Loucy (cell line): Measurements from ENCODE around the gene RGS7BP.

Experiments
- H2AFZ ChIP-seq: fragments of 200-600 bp; sonication (generic); 2 replicates; pipeline ENCODE4 v1.6.0; 2016; ENCODE audit warnings: antibody characterized with exemption, mild to moderate bottlenecking, low read length, moderate library complexity
- H3F3A ChIP-seq: fragments of 200-600 bp; 2 replicates; pipeline ENCODE4 v1.6.0; 2016; ENCODE audit warnings: antibody characterized with exemption, low read depth, mild to moderate bottlenecking
- H3K27me3 ChIP-seq: fragments of 200-600 bp; sonication (generic); 2 replicates; pipeline ENCODE4 v1.6.1; 2014; ENCODE audit warnings: low read length, mild to moderate bottlenecking; ENCODE audit not compliant: insufficient read depth, poor library complexity, severe bottlenecking
- H3K36me3 ChIP-seq: fragments of 200-600 bp; sonication (generic); 2 replicates; pipeline ENCODE4 v1.6.1; 2016; ENCODE audit warnings: low read length; ENCODE audit not compliant: insufficient read depth
- H3K4me1 ChIP-seq: fragments of 200-600 bp; sonication (generic); 2 replicates; pipeline ENCODE4 v1.5.1; 2014; ENCODE audit warnings: low read length, mild to moderate bottlenecking; ENCODE audit not compliant: insufficient read depth, poor library complexity, severe bottlenecking
- H3K4me2 ChIP-seq: fragments of 200-600 bp; sonication (generic); 2 replicates; pipeline ENCODE4 v1.6.0; 2014; ENCODE audit warnings: antibody characterized with exemption, low read length, low read depth, mild to moderate bottlenecking; ENCODE audit not compliant: poor library complexity, severe bottlenecking
- H3K4me3 ChIP-seq: fragments of 200-600 bp; sonication (generic); 2 replicates; pipeline ENCODE4 v1.5.1; 2014; ENCODE audit warnings: low read length, mild to moderate bottlenecking, mixed read lengths; ENCODE audit not compliant: poor library complexity, severe bottlenecking
- H3K79me2 ChIP-seq: fragments of 200-600 bp; sonication (generic); 2 replicates; pipeline ENCODE4 v1.6.1; 2014; ENCODE audit warnings: low read length; ENCODE audit not compliant: insufficient read depth
- H3K9ac ChIP-seq: fragments of 200-600 bp; sonication (generic); 2 replicates; pipeline ENCODE4 v1.6.0; 2014; ENCODE audit warnings: mild to moderate bottlenecking, low read depth, low read length, moderate library complexity; ENCODE audit not compliant: poor library complexity, severe bottlenecking
- H3K9me2 ChIP-seq: fragments of 200-600 bp; sonication (generic); replicated peaks from 2 replicates; pipeline ENCODE4 v1.6.1; 2016; ENCODE audit warnings: low read depth, low read length, mixed read lengths
- H3K9me3 ChIP-seq: fragments of 200-600 bp; sonication (generic); 2 replicates; pipeline ENCODE4 v1.6.1; 2014; ENCODE audit warnings: mild to moderate bottlenecking, antibody characterized with exemption, low read length, low read depth; ENCODE audit not compliant: insufficient read depth
- H4K20me1 ChIP-seq: fragments of 200-600 bp; sonication (generic); 2 replicates; pipeline ENCODE4 v1.6.0; 2014; ENCODE audit warnings: antibody characterized with exemption, low read length, mild to moderate bottlenecking; ENCODE audit not compliant: insufficient read depth, poor library complexity, severe bottlenecking
- EZH2phosphoT487 ChIP-seq: fragments of 200-600 bp; IDR thresholded peaks from 2 replicates; pipeline ENCODE4 v1.6.1; 2018; ENCODE audit warnings: antibody characterized with exemption, mild to moderate bottlenecking, moderate library complexity, borderline replicate concordance
- TF ChIP-seq, protein P1 (sequence below): fragments of 200-600 bp; sonication (generic); conservative IDR thresholded peaks from 2 replicates; pipeline ENCODE4 v1.5.1; 2014; ENCODE audit warnings: mild to moderate bottlenecking, antibody characterized with exemption, low read length

The RGS7BP gene

DNA sequence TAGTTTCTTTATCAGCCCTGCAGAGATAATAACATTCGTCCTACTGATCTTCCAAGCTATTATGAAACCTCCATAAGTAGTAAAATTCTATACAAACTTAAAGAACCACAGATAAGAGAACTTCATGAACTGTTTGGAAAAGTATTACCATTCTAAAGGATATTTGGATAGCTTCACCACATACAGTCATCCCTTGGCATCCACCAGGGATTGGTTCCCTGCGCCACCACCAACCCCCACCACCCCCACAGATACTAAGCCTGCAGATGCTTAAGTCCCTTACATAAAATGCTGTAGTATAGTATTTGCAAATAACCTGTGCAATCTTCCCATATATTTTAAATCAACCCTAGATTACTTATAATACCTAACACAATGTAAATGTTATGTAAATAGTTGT, 123.1 kb downstream of the RGS7BP start:
- Histone ChIP-seq H3K9me3 (no peaks in the 10 kb centered on the region), H3K9ac (no peak overlapping the region), H3K79me2 (no peaks in the 10 kb centered on the region), H3K36me3 (no peaks in the 10 kb centered on the region), H3K27me3 (no peaks in the 10 kb centered on the region), H4K20me1 (no peaks in the 10 kb centered on the region), H3F3A (no peaks in the 10 kb centered on the region), H3K4me2 (no peak overlapping the region), H3K4me1 (peaks cover 5% of the 10 kb centered on the region), H3K4me3 (no peak overlapping the region), H3K9me2 (no peaks in the 10 kb centered on the region), H2AFZ (no peak overlapping the region)
- TF ChIP-seq EZH2phosphoT487, result no peak
- TF ChIP-seq, protein P1, sequence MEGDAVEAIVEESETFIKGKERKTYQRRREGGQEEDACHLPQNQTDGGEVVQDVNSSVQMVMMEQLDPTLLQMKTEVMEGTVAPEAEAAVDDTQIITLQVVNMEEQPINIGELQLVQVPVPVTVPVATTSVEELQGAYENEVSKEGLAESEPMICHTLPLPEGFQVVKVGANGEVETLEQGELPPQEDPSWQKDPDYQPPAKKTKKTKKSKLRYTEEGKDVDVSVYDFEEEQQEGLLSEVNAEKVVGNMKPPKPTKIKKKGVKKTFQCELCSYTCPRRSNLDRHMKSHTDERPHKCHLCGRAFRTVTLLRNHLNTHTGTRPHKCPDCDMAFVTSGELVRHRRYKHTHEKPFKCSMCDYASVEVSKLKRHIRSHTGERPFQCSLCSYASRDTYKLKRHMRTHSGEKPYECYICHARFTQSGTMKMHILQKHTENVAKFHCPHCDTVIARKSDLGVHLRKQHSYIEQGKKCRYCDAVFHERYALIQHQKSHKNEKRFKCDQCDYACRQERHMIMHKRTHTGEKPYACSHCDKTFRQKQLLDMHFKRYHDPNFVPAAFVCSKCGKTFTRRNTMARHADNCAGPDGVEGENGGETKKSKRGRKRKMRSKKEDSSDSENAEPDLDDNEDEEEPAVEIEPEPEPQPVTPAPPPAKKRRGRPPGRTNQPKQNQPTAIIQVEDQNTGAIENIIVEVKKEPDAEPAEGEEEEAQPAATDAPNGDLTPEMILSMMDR, result no peak

DNA sequence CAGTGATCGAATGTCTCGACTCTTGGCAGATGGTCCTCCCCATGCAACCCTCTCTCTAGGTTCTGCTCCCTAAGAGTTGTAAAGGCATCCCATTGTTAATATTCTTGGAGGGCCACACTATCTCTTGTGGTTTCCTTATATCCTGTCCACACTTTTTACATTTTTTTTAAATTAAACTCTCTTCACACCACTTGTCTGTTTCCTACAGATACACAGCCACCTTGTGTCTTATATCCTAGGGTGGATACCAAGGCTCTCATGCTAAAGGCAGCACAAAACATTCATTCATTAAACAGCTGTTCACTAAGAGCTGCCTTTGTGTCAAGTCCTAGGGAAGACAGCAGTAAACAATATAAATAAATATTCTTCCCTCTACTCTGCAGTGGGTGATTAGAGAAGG, 124.0 kb downstream of the RGS7BP start:
- Histone ChIP-seq H3K9me3 (no peaks in the 10 kb centered on the region), H3K4me2 (no peak overlapping the region), H3K4me3 (no peak overlapping the region), H2AFZ (no peak overlapping the region), H3F3A (no peaks in the 10 kb centered on the region), H3K4me1 (peaks cover 7% of the 10 kb centered on the region), H3K79me2 (no peaks in the 10 kb centered on the region), H3K27me3 (no peaks in the 10 kb centered on the region), H3K9me2 (no peaks in the 10 kb centered on the region), H4K20me1 (no peaks in the 10 kb centered on the region), H3K36me3 (no peaks in the 10 kb centered on the region), H3K9ac (no peak overlapping the region)
- TF ChIP-seq, protein P1, result no peak
- TF ChIP-seq EZH2phosphoT487, result no peak

DNA sequence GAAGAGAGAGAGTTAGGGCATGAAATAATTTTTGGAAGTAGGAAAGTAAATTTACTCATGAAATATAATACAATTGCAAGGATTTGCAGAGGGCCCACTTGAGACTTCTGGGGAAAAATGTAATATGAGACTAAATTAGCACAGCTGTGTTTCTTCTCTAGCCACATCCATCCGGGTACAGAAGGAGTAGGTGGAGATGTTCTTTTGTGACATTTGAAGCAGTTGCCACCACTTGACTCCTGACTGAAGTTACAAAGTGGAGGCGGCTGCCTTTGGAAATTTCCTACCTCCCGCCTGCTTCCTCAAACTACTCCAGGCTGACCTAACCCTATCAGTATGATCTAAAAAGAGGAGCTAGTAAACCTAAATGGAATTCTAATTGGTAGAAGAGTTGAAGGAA, 126.4 kb downstream of the RGS7BP start:
- H4K20me1 ChIP-seq, result no peaks in the 10 kb centered on the region
- TF ChIP-seq, protein P1, result no peak
- no peak for TF ChIP-seq EZH2phosphoT487
- H3K4me3 ChIP-seq, result no peak overlapping the region
- H3K9me2 ChIP-seq, result no peaks in the 10 kb centered on the region
- no peak overlapping the region for H3K9ac ChIP-seq
- H3K4me1 ChIP-seq, result peaks cover 9% of the 10 kb centered on the region
- H3K4me2 ChIP-seq, result no peak overlapping the region
- H3K79me2 ChIP-seq, result no peaks in the 10 kb centered on the region
- no peaks in the 10 kb centered on the region for H3K9me3 ChIP-seq
- H3F3A ChIP-seq, result no peaks in the 10 kb centered on the region
- H2AFZ ChIP-seq, result no peak overlapping the region
- no peaks in the 10 kb centered on the region for H3K27me3 ChIP-seq
- H3K36me3 ChIP-seq, result no peaks in the 10 kb centered on the region
